Mesendoderm (in vitro differentiated cells): ENCODE results near the gene FHOD1.
A peak's percentile ranks its signal among the peaks of the same experiment; 100 is the strongest.

Experiments
- DNase-seq: peaks from one replicate; pipeline ENCODE4 v3.0.0; 2013
- H2AK5ac ChIP-seq: 2 replicates; pipeline ENCODE4 v1.6.1; 2013; ENCODE audit warnings: low read length, inconsistent platforms
- H2BK120ac ChIP-seq: 2 replicates; pipeline ENCODE4 v1.6.1; 2013; ENCODE audit warnings: low read depth, mild to moderate bottlenecking, low read length, moderate library complexity, mixed read lengths
- H2BK15ac ChIP-seq: replicated peaks from 2 replicates; pipeline ENCODE4 v1.6.1; 2013; ENCODE audit warnings: low read depth, mild to moderate bottlenecking, moderate library complexity
- H2BK5ac ChIP-seq: 2 replicates; pipeline ENCODE4 v1.6.1; 2013; ENCODE audit warnings: low read length, inconsistent platforms
- H3K18ac ChIP-seq: 2 replicates; pipeline ENCODE4 v1.6.1; 2013; ENCODE audit warnings: mild to moderate bottlenecking, low read length, mixed read lengths
- H3K23ac ChIP-seq: one replicate; pipeline ENCODE4 v1.6.1; 2013; ENCODE audit warnings: low read length
- H3K27ac ChIP-seq: 2 replicates; pipeline ENCODE4 v1.5.1; 2013; ENCODE audit warnings: low read depth, mild to moderate bottlenecking, inconsistent platforms, low read length, moderate library complexity
- H3K27me3 ChIP-seq: 2 replicates; pipeline ENCODE4 v1.6.1; 2013; ENCODE audit warnings: low read length, control low read depth, mild to moderate bottlenecking, inconsistent platforms; ENCODE audit not compliant: insufficient read depth, poor library complexity
- H3K36me3 ChIP-seq: 2 replicates; pipeline ENCODE4 v1.6.1; 2013; ENCODE audit warnings: low read length, inconsistent platforms; ENCODE audit not compliant: control insufficient read depth, insufficient read depth
- H3K4ac ChIP-seq: one replicate; pipeline ENCODE4 v1.6.1; 2013; ENCODE audit warnings: low read depth, mild to moderate bottlenecking, low read length, moderate library complexity
- H3K4me1 ChIP-seq: 2 replicates; pipeline ENCODE4 v1.6.1; 2013; ENCODE audit warnings: low read depth, low read length, inconsistent platforms; ENCODE audit not compliant: control insufficient read depth
- H3K4me2 ChIP-seq: 2 replicates; pipeline ENCODE4 v1.6.1; 2013; ENCODE audit warnings: low read length
- H3K4me3 ChIP-seq: 2 replicates; pipeline ENCODE4 v1.5.1; 2013; ENCODE audit warnings: mild to moderate bottlenecking, low read length
- H3K56ac ChIP-seq: one replicate; pipeline ENCODE4 v1.6.1; 2013; ENCODE audit warnings: low read length
- H3K79me1 ChIP-seq: 2 replicates; pipeline ENCODE4 v1.6.1; 2013; ENCODE audit warnings: low read length, inconsistent platforms
- H3K79me2 ChIP-seq: 2 replicates; pipeline ENCODE4 v1.6.1; 2013; ENCODE audit warnings: mild to moderate bottlenecking, low read length; ENCODE audit not compliant: control insufficient read depth, insufficient read depth
- H3K9ac ChIP-seq: 2 replicates; pipeline ENCODE4 v1.6.1; 2013; ENCODE audit warnings: low read length, inconsistent platforms
- H4K5ac ChIP-seq: one replicate; pipeline ENCODE4 v1.6.1; 2013; ENCODE audit warnings: low read length
- H4K8ac ChIP-seq: one replicate; pipeline ENCODE4 v1.6.1; 2013; ENCODE audit warnings: low read depth, mild to moderate bottlenecking, control low read depth, low read length, moderate library complexity
- WGBS: extraction: QIAGEN DNeasy Blood & Tissue Kit; methylation state at CpG from one replicate; pipeline ENCODE4 v1.1.7; 2013; ENCODE audit warnings: low lambda C conversion rate, missing lambda C conversion rate; ENCODE audit not compliant: insufficient coverage; ENCODE audit errors: extremely low coverage; 5-methylcytosine and 5-hydroxymethylcytosine counted together

FHOD1 gene

GRCh38 chr16:67191995-67192681 is 55.1 kb downstream of the FHOD1 start, which contains the start of gene E2F4:
TSS of gene E2F4 (plus strand) at chr16:67192155. CDS start at chr16:67192228, 73 bp downstream.
- peak; percentile 94 for DNase-seq
- no CpG with 5 or more reads among the region's 54 CpGs for WGBS
- peak within 1 kb of the TSS; percentile 30 for H3K23ac ChIP-seq
- no peak within 1 kb of the TSS for H2BK15ac ChIP-seq
- H3K18ac ChIP-seq = no peak within 1 kb of the TSS
- H3K4me1 ChIP-seq = peaks cover 3% of the 10 kb centered on the region
- no peaks in the 10 kb centered on the region for H3K27me3 ChIP-seq
- peaks cover 22% of the 10 kb centered on the region for H3K36me3 ChIP-seq
- H3K27ac ChIP-seq = no peak within 1 kb of the TSS
- peaks cover 24% of the 10 kb centered on the region for H3K79me2 ChIP-seq
- peak within 1 kb of the TSS; percentile 92 for H3K4me2 ChIP-seq
- H3K9ac ChIP-seq = peak within 1 kb of the TSS; percentile 91
- peak within 1 kb of the TSS; percentile 94 for H3K56ac ChIP-seq
- H3K4me3 ChIP-seq = peak within 1 kb of the TSS; percentile 92
- peak within 1 kb of the TSS; percentile 27 for H2AK5ac ChIP-seq
- H4K5ac ChIP-seq = peak within 1 kb of the TSS; percentile 21
- H4K8ac ChIP-seq = peak within 1 kb of the TSS; percentile 28
- H2BK5ac ChIP-seq = no peak within 1 kb of the TSS
- H2BK120ac ChIP-seq = no peak within 1 kb of the TSS
- peaks cover 16% of the 10 kb centered on the region for H3K79me1 ChIP-seq
- H3K4ac ChIP-seq = peak within 1 kb of the TSS; percentile 56

DNA sequence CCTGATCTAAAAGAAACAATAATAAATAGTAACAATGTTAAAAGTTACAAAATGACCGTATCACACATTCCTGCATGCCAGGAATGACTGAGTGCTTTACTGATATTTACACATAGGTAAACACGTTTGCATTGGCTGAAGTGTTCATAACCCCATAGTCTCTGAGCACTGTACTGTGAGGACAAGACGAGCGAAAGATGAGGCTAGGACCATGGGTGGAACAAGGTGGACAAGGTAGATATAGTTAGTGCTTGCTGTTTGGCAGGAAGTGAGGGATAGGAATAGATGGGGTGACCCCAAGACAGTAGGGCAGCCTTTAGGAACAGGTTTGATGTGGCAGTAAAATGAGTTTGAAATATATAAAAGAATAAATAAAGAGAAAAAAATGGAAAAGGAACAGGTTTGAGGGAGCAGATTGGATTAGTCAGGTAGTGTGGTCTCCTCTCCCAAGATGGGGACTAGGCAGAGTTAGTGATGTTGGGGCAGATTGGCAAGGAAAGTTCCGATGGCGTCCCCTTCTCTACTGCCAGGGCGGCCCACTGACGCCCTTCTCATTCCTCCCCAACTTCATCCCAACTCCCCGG is 55.8 kb downstream of the FHOD1 start:
- H3K18ac ChIP-seq = no peak overlapping the region
- H3K4me1 ChIP-seq = peaks cover 3% of the 10 kb centered on the region
- H3K27ac ChIP-seq = no peak overlapping the region
- H2BK5ac ChIP-seq = no peak overlapping the region
- H3K36me3 ChIP-seq = peaks cover 17% of the 10 kb centered on the region
- H2BK120ac ChIP-seq = no peak overlapping the region
- no peak overlapping the region for H3K4me3 ChIP-seq
- H4K5ac ChIP-seq = peak overlapping the region; percentile 21
- peaks cover 16% of the 10 kb centered on the region for H3K79me1 ChIP-seq
- no peaks in the 10 kb centered on the region for H3K27me3 ChIP-seq
- peak overlapping the region; percentile 28 for H3K9ac ChIP-seq
- H4K8ac ChIP-seq = no peak overlapping the region
- H3K4me2 ChIP-seq = peak overlapping the region; percentile 21
- peaks cover 24% of the 10 kb centered on the region for H3K79me2 ChIP-seq
- H3K23ac ChIP-seq = no peak overlapping the region
- DNase-seq = no peak
- no CpG with 5 or more reads among the region's 9 CpGs for WGBS
- H3K4ac ChIP-seq = no peak overlapping the region
- H2AK5ac ChIP-seq = peak overlapping the region; percentile 11
- peak overlapping the region; percentile 73 for H3K56ac ChIP-seq
- no peak overlapping the region for H2BK15ac ChIP-seq

GRCh38 chr16:67190448-67191399 is 56.6 kb downstream of the FHOD1 start:
- Histone ChIP-seq H3K4me1 (peaks cover 3% of the 10 kb centered on the region), H3K4me3 (no peak overlapping the region), H2BK15ac (no peak overlapping the region), H3K27ac (no peak overlapping the region), H3K4ac (no peak overlapping the region), H3K36me3 (peaks cover 10% of the 10 kb centered on the region), H4K8ac (no peak overlapping the region), H2BK120ac (no peak overlapping the region), H3K18ac (no peak overlapping the region), H3K4me2 (no peak overlapping the region), H3K56ac (peak overlapping the region; percentile 60), H2AK5ac (no peak overlapping the region), H3K79me2 (peaks cover 24% of the 10 kb centered on the region), H4K5ac (no peak overlapping the region), H3K27me3 (no peaks in the 10 kb centered on the region), H3K23ac (no peak overlapping the region), H2BK5ac (no peak overlapping the region), H3K9ac (no peak overlapping the region), H3K79me1 (peaks cover 16% of the 10 kb centered on the region)
- WGBS = no CpG with 5 or more reads among the region's 13 CpGs
- DNase-seq = no peak

DNA sequence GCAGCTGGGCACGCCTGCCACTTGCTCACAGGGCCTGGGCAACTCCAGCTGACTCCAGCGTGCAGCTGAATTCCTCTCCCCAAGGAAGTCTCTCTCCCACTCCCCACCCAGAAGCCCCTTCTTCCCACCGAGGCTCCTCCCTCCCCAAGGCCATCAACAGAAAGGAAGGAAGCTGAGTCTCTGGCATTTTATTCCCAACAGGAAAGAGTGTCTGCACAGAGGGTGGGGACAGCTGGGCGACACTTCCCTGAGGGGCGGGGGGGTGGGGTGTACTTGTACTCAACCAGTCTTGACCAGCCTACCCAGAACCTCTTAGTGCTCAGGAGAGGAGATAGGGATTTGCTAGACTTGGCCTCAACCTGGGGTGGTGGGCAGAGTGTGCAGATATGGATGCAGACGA is 57.2 kb downstream of the FHOD1 start, which contains the start of gene EXOC3L1:
Gene EXOC3L1, minus strand, starts transcription at position 96 of the 400 bp plus-strand sequence. CDS start 460 bp downstream, outside the sequence.
- peak within 1 kb of the TSS; percentile 67 for H3K56ac ChIP-seq
- peak; percentile 54 for DNase-seq
- no CpG with 5 or more reads among the region's 6 CpGs for WGBS
- H3K4me3 ChIP-seq = no peak within 1 kb of the TSS
- H3K4me1 ChIP-seq = peaks cover 3% of the 10 kb centered on the region
- no peak within 1 kb of the TSS for H3K23ac ChIP-seq
- no peak within 1 kb of the TSS for H3K4ac ChIP-seq
- no peak within 1 kb of the TSS for H3K18ac ChIP-seq
- H3K36me3 ChIP-seq = peaks cover 6% of the 10 kb centered on the region
- no peak within 1 kb of the TSS for H2BK5ac ChIP-seq
- no peaks in the 10 kb centered on the region for H3K27me3 ChIP-seq
- peaks cover 24% of the 10 kb centered on the region for H3K79me2 ChIP-seq
- H4K5ac ChIP-seq = no peak within 1 kb of the TSS
- peaks cover 16% of the 10 kb centered on the region for H3K79me1 ChIP-seq
- H2BK15ac ChIP-seq = no peak within 1 kb of the TSS
- no peak within 1 kb of the TSS for H3K27ac ChIP-seq
- no peak within 1 kb of the TSS for H4K8ac ChIP-seq
- H3K4me2 ChIP-seq = no peak within 1 kb of the TSS
- H3K9ac ChIP-seq = peak within 1 kb of the TSS; percentile 19
- H2AK5ac ChIP-seq = no peak within 1 kb of the TSS
- no peak within 1 kb of the TSS for H2BK120ac ChIP-seq

- no peak for DNase-seq
- Histone ChIP-seq H3K23ac (no peak overlapping the region), H3K4me1 (peaks cover 3% of the 10 kb centered on the region), H3K9ac (no peak overlapping the region), H3K27ac (no peak overlapping the region), H4K5ac (no peak overlapping the region), H4K8ac (no peak overlapping the region), H3K36me3 (no peaks in the 10 kb centered on the region), H3K4ac (no peak overlapping the region), H3K27me3 (no peaks in the 10 kb centered on the region), H3K79me2 (peaks cover 17% of the 10 kb centered on the region), H2BK120ac (no peak overlapping the region), H3K18ac (no peak overlapping the region), H3K4me2 (no peak overlapping the region), H3K4me3 (no peak overlapping the region), H2BK5ac (no peak overlapping the region), H2BK15ac (no peak overlapping the region), H2AK5ac (no peak overlapping the region), H3K79me1 (peaks cover 9% of the 10 kb centered on the region), H3K56ac (no peak overlapping the region)
- WGBS = no CpG with 5 or more reads among the region's 15 CpGs
Observed at GRCh38 chr16:67188798-67189197, 58.5 kb downstream of the FHOD1 start.
